Body of pancreas (tissue), 4 donors: ENCODE data around the gene GAPT. TPM values are rescaled to one million over a fixed set of nuclear protein-coding genes. Genes with fewer than 3 reads are reported as not detected.
A peak's percentile ranks its signal among the peaks of the same experiment; 100 is the strongest.

Experiments
- ATAC-seq: fragments of 150-250 bp; one replicate; pipeline ENCODE4 v1.9.1; 2016
- DNase-seq, 4 donors: peaks; one replicate each; pipeline ENCODE4 v3.0.0-alpha.2; 2019
- H3K27ac ChIP-seq, 4 donors: fragments of 200-600 bp; sonication (generic); 1 replicate in 3 of 4; 2 replicates in 1 of 4; pipeline versions ENCODE4 v1.5.1 to v1.6.1; 2016 to 2019; ENCODE audit warnings: mild to moderate bottlenecking in 1 of 4, mixed read lengths in 1 of 4, moderate library complexity in 1 of 4
- H3K27me3 ChIP-seq, 2 donors: fragments of 200-600 bp; sonication (generic); one replicate each; pipeline ENCODE4 v1.6.0; 2016; ENCODE audit warnings: mild to moderate bottlenecking in 1 of 2
- H3K36me3 ChIP-seq, 2 donors: fragments of 200-600 bp; sonication (generic); replicated peaks in 1 of 2; 2 replicates each; pipeline ENCODE4 v1.5.1; 2016; ENCODE audit warnings: low read depth in 2 of 2; ENCODE audit not compliant: insufficient read depth in 1 of 2
- H3K4me1 ChIP-seq: fragments of 200-600 bp; sonication (generic); one replicate; pipeline ENCODE4 v1.6.0; 2016
- H3K4me3 ChIP-seq, 2 donors: fragments of 200-600 bp; sonication (generic); 1 replicate in 1 of 2; 2 replicates in 1 of 2; pipeline ENCODE4 v1.5.1; 2016 to 2019
- H3K9me3 ChIP-seq, 3 donors: fragments of 200-600 bp; sonication (generic); 1 replicate in 2 of 3; 2 replicates in 1 of 3; pipeline ENCODE4 v1.5.1; 2016
- CTCF ChIP-seq, 7 experiments: fragments of 450-650 bp in 4 of 7; fragments of 200-600 bp in 3 of 7; sonication (generic) in 3 of 7; IDR thresholded peaks; one replicate each; pipeline ENCODE4 v1.5.1; 2016 to 2019; ENCODE audit warnings: antibody characterized with exemption in 7 of 7
- POLR2A ChIP-seq, 3 donors: fragments of 450-650 bp; IDR thresholded peaks; one replicate each; pipeline ENCODE4 v1.6.1; 2016; ENCODE audit warnings: antibody characterized with exemption in 3 of 3, mild to moderate bottlenecking in 2 of 3
- WGBS, 2 donors: methylation state at CpG; one replicate each; pipeline ENCODE4 v1.1.5; 2017; 5-methylcytosine and 5-hydroxymethylcytosine counted together
- intact Hi-C: fragments of 100-400 bp; cut with DNase I; formaldehyde crosslinking; loops from one replicate; pipeline ENCODE4 v1.15.1; 2023
- total RNA-seq, 2 donors: library from RNA; depleted of rRNA; stranded (reverse); fragments of >200 nt; gene quantifications; one replicate each; pipeline ENCODE4 v1.1.0, GENCODE V29; 2016

Gene GAPT
- total RNA-seq, 2 donors from 2014 or later, result 1.3 TPM; not detected in 1

DNA sequence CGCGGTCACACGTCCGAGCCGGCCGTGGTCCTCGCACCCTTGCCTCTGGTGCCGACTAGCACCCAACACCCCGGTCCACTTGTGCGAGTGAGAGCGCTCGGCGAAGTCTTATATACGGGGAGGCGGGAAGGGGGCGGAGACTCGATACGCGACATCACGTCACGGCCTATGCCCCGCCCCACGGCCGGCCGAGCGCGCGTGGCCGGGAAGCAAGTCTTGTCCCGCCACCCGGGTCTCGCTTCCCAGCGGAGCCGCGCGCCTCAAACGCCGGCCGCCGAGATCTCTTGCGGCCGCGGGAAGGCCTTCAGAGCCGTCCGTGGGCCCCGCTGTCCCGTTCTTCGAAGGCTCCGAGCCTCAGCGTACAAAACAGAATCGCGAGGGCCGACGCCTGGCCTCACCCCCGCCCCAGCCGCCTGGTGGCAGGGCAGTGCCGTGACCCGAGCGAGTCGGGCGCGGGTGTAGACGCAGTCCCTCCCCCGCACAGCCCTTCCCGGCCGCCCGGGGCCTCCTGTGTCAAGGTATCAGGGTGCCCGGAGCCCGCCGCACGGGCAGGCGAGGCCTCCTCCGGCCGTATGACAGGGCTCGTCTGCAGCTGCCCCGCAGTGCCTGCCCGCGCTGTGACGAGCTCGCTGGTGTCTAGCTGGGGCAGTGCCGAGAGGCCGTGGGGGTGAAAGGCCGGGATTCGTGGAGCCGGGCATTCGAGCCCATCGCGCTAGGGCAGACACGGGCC lies 31.1 kb upstream of the GAPT start, which contains the start of gene PLK2:
Gene PLK2, minus strand, starts transcription at position 85 of the 730 bp plus-strand sequence. CDS start 127 bp downstream, outside the sequence.
- WGBS, 2 donors, result 0 to 1% methylated on average over 19 to 89 of the region's 89 CpGs
- H3K36me3 ChIP-seq, result peaks cover under 1 to 2% of the 10 kb centered on the region in 2 donors
- peak; percentile 100 for TF ChIP-seq POLR2A (IDR thresholded peaks at IDR 0.05)
- peak; percentile 8 to 80 (median 59) for TF ChIP-seq CTCF (IDR thresholded peaks at IDR 0.05)
- H3K4me1 ChIP-seq, result peaks cover 50% of the 10 kb centered on the region
- no peaks in the 10 kb centered on the region for H3K9me3 ChIP-seq
- H3K4me3 ChIP-seq, result peak within 1 kb of the TSS; percentile 72 to 86
- ATAC-seq (peak; percentile 85), DNase-seq (peak; percentile 94 to 97 (median 96))
- H3K27me3 ChIP-seq, result no peaks in the 10 kb centered on the region
- H3K27ac ChIP-seq, result peak within 1 kb of the TSS; percentile 96 to 99 (median 98)
- intact Hi-C loops, result loop anchor here (10.0 kb wide), 3 partner anchors 675 to 1175 kb away; no protein-coding TSS in a partner anchor

- DNase-seq (peak; percentile 94 to 95 (median 94)), ATAC-seq (peak; percentile 79)
- TF ChIP-seq POLR2A (IDR thresholded peaks at IDR 0.05) (no peak), CTCF (IDR thresholded peaks at IDR 0.05) (peak; percentile 50 to 91 (median 85))
- no peaks in the 10 kb centered on the region for H3K27me3 ChIP-seq
- peaks cover 45% of the 10 kb centered on the region for H3K4me1 ChIP-seq
- peak overlapping the region; percentile 96 to 99 (median 98) for H3K27ac ChIP-seq
- H3K36me3 ChIP-seq, result no peaks in the 10 kb centered on the region
- intact Hi-C loops, result loop anchor here (10.0 kb wide), 3 partner anchors 676 to 1176 kb away; no protein-coding TSS in a partner anchor
- 5 to 15% methylated on average over 9 to 30 of the region's 30 CpGs for WGBS, 2 donors
- peak overlapping the region; percentile 72 to 86 for H3K4me3 ChIP-seq
- no peaks in the 10 kb centered on the region for H3K9me3 ChIP-seq
Observed at GRCh38 chr5:58460732-58461286, 30.4 kb upstream of the GAPT start.

DNA sequence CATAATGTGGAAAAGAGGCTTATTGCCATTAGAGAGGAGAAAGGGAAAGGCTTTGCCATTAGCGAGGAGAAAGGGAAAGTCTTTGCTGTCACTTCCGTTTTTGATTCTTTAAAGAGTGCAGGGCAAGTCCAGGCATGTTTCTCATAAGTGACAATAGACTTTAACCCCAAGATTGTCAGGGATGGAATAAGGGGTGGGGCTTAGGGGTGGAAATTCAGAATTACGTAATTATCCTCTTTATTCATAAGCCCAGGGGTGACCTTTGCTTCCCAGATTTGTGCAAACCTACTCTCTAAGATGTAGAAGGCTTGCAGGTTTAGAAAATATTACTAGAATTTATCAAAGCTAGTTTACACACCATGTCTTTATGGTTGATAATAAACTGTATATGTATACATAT lies 29.1 kb upstream of the GAPT start:
- H3K36me3 ChIP-seq, result no peaks in the 10 kb centered on the region
- H3K27ac ChIP-seq, result peak overlapping the region; percentile 44 to 99 (median 78)
- intact Hi-C loops, result loop anchor here (10.0 kb wide), 3 partner anchors 677 to 1177 kb away; no protein-coding TSS in a partner anchor
- peaks cover 34% of the 10 kb centered on the region for H3K4me1 ChIP-seq
- DNase-seq (peak in 3 of 4 donors; percentile 10 to 22 (median 18)), ATAC-seq (no peak)
- H3K9me3 ChIP-seq, result no peaks in the 10 kb centered on the region
- no peaks in the 10 kb centered on the region for H3K27me3 ChIP-seq
- no peak overlapping the region for H3K4me3 ChIP-seq
- 50 to 57% methylated on average over 3 of the region's 3 CpGs for WGBS, 2 donors
- TF ChIP-seq CTCF (IDR thresholded peaks at IDR 0.05) (no peak), POLR2A (IDR thresholded peaks at IDR 0.05) (no peak)

GRCh38 chr5:58462623-58463230 lies 28.5 kb upstream of the GAPT start:
- peak overlapping the region in 3 of 4 donors; percentile 44 to 99 (median 56) for H3K27ac ChIP-seq
- intact Hi-C loops, result loop anchor here (10.0 kb wide), 3 partner anchors 678 to 1178 kb away; no protein-coding TSS in a partner anchor
- H3K36me3 ChIP-seq, result no peaks in the 10 kb centered on the region
- no peaks in the 10 kb centered on the region for H3K27me3 ChIP-seq
- no peaks in the 10 kb centered on the region for H3K9me3 ChIP-seq
- no peak for TF ChIP-seq POLR2A (IDR thresholded peaks at IDR 0.05)
- peak; percentile 15 to 90 (median 76) for TF ChIP-seq CTCF (IDR thresholded peaks at IDR 0.05)
- H3K4me1 ChIP-seq, result peaks cover 28% of the 10 kb centered on the region
- ATAC-seq (no peak), DNase-seq (peak; percentile 40 to 56 (median 54))
- 4% methylated on average over 4 of the region's 4 CpGs for WGBS, 2 donors
- H3K4me3 ChIP-seq, result no peak overlapping the region
